GM21447 (cell line): ENCODE results near the gene CEACAM20.
"Not testable (repeated sequence)": the region's sequence is repeated elsewhere in the genome, so short reads cannot be mapped to it uniquely, and the experiment has no call there.

Experiments used
- ATAC-seq: cut with Tn5 transposase; IDR thresholded peaks from one replicate; pipeline ENCODE4 v1.9.1; 2021; ENCODE audit not compliant: unreplicated experiment

The CEACAM20 gene

DNA sequence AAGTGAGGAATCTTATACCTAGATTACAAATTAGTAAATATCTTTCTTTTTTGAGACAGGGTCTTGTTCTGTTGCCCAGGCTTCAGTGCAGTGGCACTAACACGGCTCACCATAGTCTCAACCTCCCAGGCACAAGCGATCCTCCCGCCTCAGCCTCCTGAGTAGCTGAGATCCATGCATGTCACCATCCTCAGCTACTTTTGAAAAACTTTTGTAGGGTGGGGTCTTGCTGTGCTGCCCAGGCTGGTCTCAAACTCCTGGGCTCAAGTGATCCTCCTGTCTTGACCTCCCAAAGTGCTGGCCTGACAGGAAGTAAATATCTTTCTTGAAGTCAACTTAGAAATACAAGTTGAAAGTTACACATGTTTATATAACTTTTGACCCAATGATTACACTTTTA lies 20.0 kb upstream of the CEACAM20 start:
- no peak for ATAC-seq

DNA sequence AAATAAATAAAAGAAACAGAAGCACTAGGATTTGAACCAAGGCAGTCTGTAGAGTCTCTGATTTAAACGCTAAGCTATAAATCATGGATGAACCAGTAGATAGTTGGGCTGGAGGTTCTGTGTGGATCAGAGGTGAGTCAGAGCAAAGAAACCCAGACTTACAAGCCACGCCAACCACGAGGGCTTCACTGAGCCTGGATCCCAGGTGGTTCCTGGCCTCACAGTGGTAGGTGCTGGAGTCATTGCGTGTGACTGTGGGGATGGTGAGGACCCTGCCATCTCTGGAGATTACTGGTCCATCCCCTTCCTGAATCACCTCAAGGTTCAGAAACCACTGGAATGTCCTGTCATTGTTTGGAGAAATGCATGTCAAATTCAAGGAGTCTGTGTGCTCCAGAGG lies 19.3 kb upstream of the CEACAM20 start:
- ATAC-seq, result no peak

DNA sequence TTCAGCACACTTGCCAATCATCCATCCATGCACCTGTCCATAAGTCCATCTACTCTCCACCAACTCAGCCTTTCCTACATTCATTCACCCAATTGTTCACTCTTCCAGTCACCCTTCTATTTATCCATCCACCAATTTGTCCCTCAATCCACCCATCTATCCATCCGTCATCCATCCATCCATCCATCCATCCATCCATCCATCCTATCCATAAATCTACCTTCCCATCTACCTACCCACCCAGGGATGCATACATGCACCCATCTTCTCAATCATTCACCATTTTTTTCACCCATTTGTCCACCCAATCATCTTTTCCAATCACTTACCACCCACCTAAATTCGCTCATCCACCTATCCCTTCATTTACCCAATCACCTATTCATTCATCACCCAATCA lies 14.6 kb upstream of the CEACAM20 start:
- no peak for ATAC-seq

DNA sequence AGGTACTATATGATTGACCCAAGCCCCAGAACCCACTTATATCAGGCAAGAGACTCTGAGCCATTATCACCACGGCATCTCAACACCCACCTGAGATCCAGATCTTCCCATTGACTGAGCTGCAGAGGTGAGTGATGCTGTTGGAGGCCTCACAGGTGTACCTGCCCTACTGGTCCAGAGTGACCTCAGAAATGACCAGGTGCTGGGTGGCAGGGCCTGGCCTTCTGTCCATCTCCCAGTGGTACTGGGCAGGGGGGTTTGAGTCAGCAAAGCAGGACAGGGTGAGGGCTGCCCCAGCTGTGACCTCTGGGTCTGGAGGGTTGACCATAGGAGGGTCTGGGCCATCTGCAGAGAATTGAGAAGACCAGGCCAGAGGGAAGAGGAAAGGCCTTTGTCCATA lies 13.2 kb upstream of the CEACAM20 start:
- no peak for ATAC-seq

DNA sequence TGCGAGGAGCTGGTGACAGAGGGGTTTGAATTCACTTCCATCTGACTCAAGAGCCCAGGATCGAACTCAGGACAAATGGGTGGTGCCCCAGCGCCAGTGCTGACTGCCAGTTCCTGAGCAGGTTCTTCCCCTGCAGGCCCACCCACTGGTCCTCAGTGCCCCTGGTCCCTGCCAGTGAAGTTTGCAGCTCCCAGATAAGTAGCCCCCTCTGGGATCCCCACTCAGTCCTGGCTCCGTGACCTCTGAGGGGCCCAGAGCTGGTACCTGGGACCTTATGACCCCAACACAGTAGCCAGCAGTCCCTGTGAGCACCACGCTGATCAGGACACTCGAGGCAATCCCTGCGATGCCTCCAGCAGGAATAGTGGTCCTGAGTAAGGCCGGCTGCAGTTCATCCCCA lies 11.3 kb upstream of the CEACAM20 start:
- ATAC-seq, result no peak

DNA sequence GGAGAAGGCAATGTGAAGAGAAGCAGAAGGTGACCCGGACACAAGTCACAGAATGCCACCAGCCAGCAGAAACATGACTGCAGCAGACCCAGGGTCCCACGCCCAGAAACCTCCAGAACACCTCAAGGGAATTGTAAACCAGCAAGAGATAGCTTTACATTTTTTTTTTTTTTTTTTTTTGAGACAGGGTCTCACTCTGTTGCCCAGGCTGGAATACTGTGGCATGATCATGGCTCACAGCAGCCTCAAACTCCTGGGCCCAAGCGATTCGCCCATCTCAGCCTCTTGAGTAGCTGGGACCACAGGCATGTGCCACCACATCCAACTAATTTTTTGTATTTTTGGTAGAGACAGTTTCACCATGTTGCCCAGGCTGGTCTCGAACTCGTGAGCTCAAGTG lies 10.5 kb upstream of the CEACAM20 start:
- no peak for ATAC-seq

DNA sequence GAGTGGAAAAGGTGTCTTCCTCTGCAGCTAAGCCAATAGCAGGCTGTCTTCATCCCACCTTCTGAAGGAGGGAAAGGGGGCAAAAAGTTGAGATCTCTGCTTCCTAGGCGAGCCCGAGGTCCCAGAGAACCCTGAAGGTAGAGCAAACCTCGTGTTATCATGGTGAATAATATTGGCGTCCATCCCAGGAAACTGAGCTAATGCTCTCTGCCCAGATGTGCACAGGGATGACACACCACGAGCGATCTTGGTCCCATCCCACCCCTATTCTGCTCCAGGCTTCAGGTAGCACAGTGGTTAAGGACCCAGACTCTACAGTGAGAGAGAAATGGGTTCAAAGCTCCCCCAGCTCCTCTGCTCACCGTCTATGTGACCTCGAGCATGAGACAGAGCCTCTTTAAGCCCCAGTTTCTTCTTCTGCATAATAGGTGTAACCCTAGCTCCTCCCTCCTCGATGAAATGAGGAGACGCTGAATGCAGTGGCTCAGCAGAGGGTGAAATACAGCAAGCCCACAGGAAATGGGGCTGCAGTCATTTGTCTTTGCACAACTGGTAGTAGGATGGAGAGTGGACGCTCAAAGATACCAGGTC lies 9.9 kb upstream of the CEACAM20 start:
- no peak for ATAC-seq

DNA sequence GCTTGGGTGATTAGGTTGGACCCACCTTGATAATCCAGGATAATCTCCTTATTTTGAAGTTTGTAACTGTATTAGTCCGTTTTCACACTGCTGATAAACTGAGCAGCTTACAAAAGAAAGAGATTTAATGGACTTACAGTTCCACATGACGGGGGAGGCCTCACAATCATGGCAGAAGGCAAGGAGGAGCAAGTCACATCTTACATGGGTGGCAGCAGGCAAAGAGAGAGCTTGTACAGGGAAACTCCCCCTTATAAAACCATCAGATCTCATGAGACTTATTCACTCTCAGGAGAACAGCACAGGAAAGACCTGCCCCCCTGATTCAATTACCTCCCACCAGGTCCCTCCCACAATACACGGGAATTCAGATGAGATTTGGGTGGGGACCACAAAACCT lies 5.9 kb upstream of the CEACAM20 start:
- ATAC-seq, result not testable (repeated sequence)

DNA sequence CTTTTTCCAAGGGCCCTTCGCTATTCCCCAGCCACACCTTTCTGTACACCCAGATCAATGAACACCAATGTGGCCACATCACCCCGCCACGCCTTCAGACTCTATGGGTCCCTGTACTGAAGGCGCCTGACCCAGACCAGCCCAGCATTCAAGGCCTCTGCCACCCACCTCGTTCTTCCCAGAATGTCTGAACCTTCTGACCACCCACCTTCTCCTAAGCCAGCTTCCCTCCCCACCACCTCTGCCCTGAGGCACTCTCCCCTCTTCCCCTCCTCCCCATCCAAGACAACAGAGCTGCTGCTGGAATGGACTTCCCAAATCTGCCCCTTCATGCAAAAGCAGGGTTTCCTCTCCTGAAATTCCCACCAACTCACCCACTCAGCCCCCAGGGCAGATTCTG lies 3.3 kb upstream of the CEACAM20 start:
- no peak for ATAC-seq

DNA sequence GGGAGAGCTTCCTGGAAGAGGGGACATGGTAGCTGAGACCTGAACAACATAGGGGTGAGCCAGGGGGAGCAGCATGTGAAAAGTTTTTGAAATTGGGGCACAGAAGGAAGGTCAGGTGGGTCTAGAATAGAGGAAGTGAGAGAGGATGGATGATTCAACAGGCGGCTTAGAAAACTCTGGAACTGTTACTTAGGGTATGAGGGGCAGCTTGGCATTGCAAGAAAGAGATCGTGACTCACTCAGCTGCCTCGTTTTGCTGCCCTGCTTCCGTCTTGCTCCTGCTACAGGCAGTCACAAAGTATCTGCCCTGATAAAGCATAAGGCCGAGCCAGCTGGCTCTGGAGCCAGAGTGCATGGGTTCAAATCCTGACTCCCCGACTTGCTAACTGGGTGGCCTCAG lies 1.3 kb upstream of the CEACAM20 start:
- no peak for ATAC-seq

DNA sequence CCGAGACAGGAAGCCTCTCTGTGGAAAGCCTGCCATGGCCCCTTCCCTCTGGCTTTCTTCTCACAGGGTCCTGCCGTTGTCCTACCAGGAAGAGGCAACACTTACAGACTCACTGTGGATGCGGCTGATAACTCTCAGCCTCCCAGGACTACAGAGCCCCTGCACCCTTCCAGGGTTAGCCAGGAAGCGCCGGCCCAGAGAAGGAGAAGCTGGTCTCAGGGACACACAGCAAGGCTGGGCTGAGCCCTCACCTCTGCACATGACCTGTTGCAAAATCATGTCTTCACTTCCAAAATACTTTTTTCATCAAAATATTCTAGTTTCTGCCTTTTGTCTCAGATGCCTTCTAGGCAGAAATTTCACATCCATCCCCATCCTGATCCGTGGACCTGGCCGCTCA lies 1.9 kb downstream of the CEACAM20 start:
- no peak for ATAC-seq

DNA sequence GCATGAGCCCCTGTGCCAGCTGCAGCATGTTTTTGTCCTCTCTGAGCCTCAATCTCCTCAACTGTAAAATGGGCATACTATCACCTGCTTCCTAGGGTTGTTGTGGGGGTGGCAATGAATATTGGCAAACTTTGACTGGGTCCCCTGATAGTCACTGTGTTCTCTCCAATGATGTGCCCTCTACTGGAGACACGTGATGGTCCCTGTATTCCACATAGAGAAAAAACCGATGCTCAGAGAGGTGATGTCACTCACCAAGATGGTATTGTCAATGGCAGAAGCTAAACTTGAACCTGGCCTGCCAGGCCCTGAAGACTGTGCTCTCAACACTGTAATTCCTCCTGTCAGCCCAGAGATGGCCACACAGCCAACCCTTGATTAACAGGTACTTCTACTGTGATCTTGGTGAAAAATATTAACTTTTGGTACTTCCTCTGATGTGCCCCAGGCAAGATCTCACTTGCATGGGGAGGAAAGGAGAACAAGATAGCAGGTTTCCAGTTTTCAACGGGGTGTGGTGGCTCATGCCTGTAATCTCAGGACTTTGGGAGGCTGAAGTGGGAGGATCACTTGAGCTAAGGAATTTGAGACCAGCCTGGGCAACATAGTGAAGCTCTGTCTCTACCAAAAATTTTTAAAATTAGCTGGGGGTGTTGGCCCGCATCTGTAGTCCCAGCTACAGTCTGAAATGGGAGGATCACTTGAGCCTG lies 3.6 kb downstream of the CEACAM20 start:
- no peak for ATAC-seq

DNA sequence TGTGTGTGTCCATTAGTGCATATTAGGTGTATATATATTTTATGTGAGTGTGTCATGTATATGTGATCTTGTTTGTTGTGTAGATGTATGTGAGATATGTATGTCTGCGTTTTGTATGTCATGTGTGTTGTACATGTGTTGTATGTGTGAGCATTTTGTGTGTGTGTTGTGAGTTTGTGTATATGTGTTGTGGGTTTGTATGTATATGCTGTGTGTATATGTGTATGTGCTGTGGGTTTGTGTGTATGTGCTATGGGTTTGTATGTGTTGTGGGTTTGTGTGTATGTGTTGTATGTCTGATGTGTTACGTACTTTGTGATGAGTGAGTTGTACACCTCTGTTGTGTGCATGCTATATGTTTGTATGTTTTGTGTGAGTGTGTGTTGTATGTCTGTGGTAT lies 8.1 kb downstream of the CEACAM20 start:
- no peak for ATAC-seq

DNA sequence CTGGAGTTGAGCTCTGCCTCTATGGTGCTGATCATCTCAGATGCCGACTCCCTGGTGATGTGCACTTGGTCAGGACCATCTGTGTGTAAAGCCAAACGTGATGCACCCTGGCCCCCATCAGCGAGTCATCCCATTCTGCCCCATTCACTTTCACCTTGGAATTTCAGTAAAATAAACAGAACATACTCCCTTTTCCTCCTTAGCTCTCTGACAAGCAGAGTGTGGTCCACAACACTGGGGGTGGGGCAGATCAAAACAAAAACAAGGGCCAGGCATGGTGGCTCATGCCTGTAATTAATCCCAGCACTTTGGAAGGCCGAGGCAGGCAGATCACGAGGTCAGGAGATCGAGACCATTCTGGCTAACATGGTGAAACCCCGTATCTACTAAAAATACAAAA lies 12.3 kb downstream of the CEACAM20 start:
- ATAC-seq, result no peak

DNA sequence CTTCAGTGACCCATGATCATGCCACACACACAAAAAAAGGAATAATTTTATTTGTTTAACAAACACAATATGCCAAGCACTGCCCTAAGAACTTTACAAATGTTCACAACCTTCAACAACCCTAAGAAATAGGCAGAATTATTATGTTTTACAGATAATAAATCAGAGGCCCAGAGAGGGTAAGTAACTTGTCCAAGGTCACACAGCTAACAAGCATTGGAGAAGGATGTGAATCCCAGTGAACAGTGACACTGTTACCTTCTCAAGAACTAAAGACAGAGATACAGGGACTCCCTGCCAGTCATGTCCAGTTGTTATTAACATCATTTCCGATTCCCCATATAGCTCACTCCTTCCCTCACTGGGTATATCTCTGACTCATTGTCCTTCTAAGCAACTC lies 13.6 kb downstream of the CEACAM20 start:
- no peak for ATAC-seq

DNA sequence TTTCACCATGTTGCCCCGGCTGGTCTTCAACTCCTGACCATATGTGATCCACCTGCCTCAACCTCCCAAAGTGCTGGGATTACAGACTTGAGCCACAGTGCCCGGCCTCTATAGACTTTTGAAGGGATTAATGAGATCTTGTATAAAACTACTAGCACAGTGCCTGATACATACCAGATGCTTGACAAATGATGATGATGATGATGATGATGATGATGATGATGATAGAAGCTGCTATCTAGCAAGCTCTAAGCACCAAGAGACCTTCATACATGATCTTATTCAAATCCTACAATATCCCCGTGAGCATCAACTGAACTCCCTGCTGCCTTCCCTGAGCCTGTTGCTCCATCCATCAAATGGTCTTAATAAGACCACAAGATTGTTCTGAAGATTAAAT lies 14.4 kb downstream of the CEACAM20 start:
- no peak for ATAC-seq

DNA sequence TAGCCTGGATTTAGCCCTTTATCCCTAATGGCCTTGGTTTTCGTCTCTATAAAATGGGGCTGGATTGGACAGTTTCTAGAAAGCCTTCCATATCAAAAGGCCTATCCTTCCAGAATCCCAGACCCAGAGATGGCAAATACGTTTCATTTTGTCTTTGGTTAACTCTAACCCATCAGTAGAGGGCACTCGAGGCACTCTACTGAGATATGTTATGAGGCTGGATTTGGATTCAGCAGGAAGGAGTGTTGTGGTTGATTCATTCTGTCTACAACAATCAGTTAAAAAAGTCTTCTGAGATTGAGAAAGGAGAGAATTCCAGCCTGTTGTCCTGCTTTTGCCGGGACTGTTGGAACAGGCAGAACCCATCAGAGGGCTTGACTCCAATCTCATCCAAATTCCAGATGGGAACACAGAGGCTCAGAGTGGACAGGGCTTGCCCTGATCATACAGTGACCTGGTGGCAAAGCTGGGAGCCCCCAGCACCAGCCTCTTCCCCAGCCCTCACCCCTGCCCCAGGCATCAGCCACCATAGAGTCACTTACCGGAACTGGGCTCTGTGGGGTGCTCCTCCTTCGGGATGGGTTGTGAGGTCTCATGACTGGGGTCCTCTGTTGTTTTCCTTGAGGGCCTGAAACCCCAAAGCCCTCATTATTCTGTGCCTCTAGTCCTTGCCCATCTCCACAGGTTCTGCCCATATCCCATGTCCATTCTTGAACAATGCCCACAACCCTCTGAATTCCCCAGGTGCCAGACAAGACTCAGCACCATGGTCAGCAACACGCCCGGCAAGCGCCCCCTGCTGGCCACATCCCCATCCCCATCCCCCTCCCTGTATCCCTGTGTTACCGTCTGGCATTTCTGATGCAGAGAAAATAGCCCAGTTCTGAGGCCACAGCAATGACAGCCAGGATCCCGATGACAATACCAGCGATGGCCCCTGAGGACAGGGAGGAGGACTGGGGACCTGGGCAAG lies 16.9 kb downstream of the CEACAM20 start:
- ATAC-seq, result no peak

DNA sequence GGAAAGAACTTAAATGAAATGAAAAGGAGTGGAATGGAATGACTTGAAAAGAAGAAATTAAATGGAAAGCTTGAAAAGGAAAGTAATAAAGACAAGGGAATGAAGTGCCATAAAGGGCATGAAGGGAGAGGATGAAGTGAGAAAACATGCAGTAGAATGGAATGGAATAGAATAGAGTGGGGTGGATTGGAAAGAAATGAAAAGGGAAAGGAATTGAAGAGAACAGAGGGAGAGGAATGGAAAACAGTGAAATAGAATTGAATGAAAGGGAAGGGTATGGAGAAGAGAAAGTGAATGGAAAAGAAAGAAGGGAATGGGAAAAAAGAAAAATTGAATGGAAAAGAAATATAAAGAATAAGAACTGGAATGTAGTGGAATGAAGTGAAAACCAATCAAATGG lies 20.0 kb downstream of the CEACAM20 start:
- ATAC-seq, result no peak

DNA sequence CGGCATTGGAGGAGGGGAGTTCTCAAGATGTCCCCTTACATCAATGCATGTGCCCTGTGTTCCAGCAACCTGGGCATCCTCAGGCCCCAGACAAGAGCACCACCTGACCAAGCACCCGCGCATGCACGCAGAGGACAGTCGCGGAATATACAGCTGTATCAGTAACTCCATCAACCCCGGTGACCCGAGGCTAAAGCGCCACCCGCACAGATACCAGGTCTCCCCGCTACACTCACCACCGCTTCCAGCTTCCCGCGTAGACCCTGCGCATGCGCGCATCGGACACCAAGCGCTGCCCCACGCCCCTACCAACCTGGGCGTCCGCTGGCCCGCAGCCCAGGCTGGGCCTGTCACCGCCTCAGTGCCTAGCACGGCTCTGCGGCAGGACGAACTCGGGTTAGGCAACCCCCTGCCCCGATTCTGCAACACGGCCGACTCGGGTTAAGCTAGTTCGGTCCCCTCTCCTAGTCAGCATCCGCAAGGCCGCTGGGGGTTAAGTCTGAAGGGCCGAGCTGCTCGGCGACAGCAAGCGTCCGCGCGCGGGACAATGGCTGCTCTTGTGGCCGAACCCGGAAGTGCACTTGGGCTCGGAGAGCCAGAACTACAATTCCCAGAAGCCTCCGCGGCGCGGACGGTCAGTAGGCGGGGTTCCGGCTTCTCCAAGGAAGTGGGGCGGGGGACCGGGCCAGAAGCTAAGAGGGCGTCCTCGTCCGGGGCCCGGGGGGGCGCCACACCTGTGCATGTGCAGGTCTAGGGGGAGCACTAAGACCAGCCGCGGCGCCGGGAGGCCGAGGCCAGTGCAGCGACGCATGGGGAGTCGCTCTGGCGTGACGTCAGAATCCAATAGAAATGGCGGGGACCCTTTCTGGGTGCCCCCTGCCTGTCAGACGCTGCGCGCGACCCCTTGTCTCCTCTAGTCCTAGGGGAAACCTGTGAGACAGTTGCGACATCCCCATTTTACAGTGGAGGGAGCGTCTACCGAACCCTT lies 29.2 kb downstream of the CEACAM20 start, which contains the start of gene ZNF180:
Gene ZNF180, minus strand, starts transcription at position 561 of the 988 bp plus-strand sequence. CDS start 3,188 bp downstream, outside the sequence.
- ATAC-seq, result peak; percentile 91

DNA sequence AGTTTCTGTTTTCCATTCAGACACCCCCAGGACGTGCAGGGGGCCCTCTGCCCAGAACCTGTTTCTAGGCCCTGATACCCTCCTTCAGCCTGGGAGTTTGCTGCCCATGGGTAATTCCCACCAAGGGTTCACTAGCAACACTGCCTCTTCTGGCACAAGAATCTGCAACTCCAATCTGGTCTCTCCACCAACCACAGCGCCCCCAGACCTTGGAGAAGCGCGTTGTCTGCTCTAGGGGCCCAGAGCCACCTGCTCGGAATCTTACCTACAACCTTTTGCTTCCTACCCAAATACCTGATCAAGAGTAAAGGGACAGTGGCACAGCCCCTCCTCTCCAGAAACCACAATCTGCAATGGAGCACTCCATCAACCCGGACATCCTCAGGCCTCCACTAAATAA lies 29.9 kb downstream of the CEACAM20 start:
- ATAC-seq, result no peak

DNA sequence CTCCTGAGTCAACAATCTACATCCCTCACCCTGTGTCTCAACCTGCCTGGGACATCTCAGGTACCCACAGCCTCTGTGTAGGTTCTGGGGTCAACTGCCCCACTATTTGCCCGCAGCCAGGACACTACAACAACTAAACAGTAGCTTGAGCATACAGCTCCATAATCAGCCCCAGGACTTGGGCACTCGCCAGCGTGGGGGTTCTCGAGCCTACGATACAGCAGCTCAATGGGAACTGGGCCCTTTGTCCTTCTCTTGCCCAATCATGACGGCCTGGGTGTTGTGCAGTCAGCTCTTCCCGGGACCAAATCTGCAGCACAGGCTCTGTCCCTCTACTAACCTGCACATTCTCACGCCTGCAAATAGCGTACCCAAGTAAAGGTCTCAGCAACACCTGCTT lies 30.5 kb downstream of the CEACAM20 start:
- ATAC-seq, result no peak
